Measurements from ENCODE around the gene SRGAP3. TPM values are rescaled to one million over a fixed set of nuclear protein-coding genes. Genes with fewer than 3 reads are reported as not detected.

The SRGAP3 gene
- total RNA-seq, 1 experiment from 2014 or later: 17.9 TPM

Other genes starting within 250 kb of the SRGAP3 start
- 55.2 to 67.5 TPM (median 66.0 TPM) in 3 replicates for gene THUMPD3, start 113.4 kb upstream of the SRGAP3 start, total RNA-seq (2021)
- 247 to 279 TPM (median 268 TPM) in 3 replicates for gene SETD5, start 148.0 kb upstream of the SRGAP3 start, total RNA-seq (2021)

All from WTC11 (cell line).